IMR-90 (cell line): ENCODE data around the gene FRMD3. TPM values are rescaled to one million over a fixed set of nuclear protein-coding genes. Genes with fewer than 3 reads are reported as not detected.

ENCODE experiments used
- ATAC-seq: fragments of 200-7000 bp; cut with Tn5 transposase; 2 replicates; pipeline ENCODE4 v1.9.1; 2020; ENCODE audit warnings: low read depth, mild to moderate bottlenecking, moderate library complexity
- BruUV-seq: library from RNA; stranded (reverse); fragments of 400-500 nt; replicated peaks from 2 replicates; lab custom pipeline; 2021; lab: Mats Ljungman, UMichigan
- CTCF ChIA-PET: fragments of 300-600 bp; formaldehyde crosslinking; extraction: SDS; loops from one replicate; lab custom pipeline; 2021; ENCODE audit warnings: antibody characterized with exemption; lab: Yijun Ruan, JAX
- POLR2A ChIA-PET: fragments of 300-600 bp; sonication (Branson Sonifier 250); formaldehyde crosslinking; loops from one replicate; lab custom pipeline; 2022; ENCODE audit warnings: antibody characterized with exemption; ENCODE audit not compliant: unreplicated experiment; lab: Charles Lee
- DNase-seq: peaks from one replicate; pipeline ENCODE4 v3.0.0; 2013
- H2AFZ ChIP-seq: replicated peaks from 2 replicates; pipeline ENCODE3; 2013; ENCODE audit warnings: low read length, mild to moderate bottlenecking; ENCODE audit not compliant: poor library complexity
- H2AK5ac ChIP-seq: 2 replicates; pipeline ENCODE4 v1.6.1; 2013; ENCODE audit warnings: low read depth, low read length, inconsistent platforms
- H2AK9ac ChIP-seq: replicated peaks from 2 replicates; pipeline ENCODE3; 2013; ENCODE audit warnings: mild to moderate bottlenecking, low read depth, low read length, moderate library complexity; ENCODE audit not compliant: poor library complexity
- H2BK120ac ChIP-seq: 2 replicates; pipeline ENCODE4 v1.6.1; 2013; ENCODE audit warnings: low read depth, low read length, inconsistent platforms
- H2BK15ac ChIP-seq: 3 replicates; pipeline ENCODE4 v1.6.1; 2013; ENCODE audit warnings: low read depth, low read length, inconsistent platforms
- H2BK20ac ChIP-seq: 2 replicates; pipeline ENCODE4 v1.6.1; 2013; ENCODE audit warnings: low read depth, mild to moderate bottlenecking, inconsistent platforms, low read length, moderate library complexity
- H2BK5ac ChIP-seq: 2 replicates; pipeline ENCODE4 v1.6.1; 2013; ENCODE audit warnings: mild to moderate bottlenecking, low read depth, low read length, inconsistent platforms; ENCODE audit not compliant: poor library complexity, severe bottlenecking
- H3K14ac ChIP-seq: replicated peaks from 2 replicates; pipeline ENCODE4 v1.6.1; 2013; ENCODE audit warnings: low read depth, low read length, inconsistent platforms
- H3K18ac ChIP-seq: 2 replicates; pipeline ENCODE4 v1.6.1; 2013; ENCODE audit warnings: low read depth, low read length, control low read depth
- H3K23ac ChIP-seq: 2 replicates; pipeline ENCODE4 v1.6.1; 2013; ENCODE audit warnings: low read depth, low read length, inconsistent platforms
- H3K27ac ChIP-seq: 2 replicates; pipeline ENCODE4 v1.5.1; 2013; ENCODE audit warnings: mild to moderate bottlenecking, control low read depth, low read length; ENCODE audit not compliant: insufficient read depth
- H3K27me3 ChIP-seq: 2 replicates; pipeline ENCODE4 v1.6.1; 2013; ENCODE audit warnings: low read length; ENCODE audit not compliant: control insufficient read depth, insufficient read depth
- H3K36me3 ChIP-seq: 2 replicates; pipeline ENCODE4 v1.6.1; 2013; ENCODE audit warnings: low read length, mixed read lengths; ENCODE audit not compliant: control insufficient read depth, insufficient read depth
- H3K4ac ChIP-seq: 2 replicates; pipeline ENCODE4 v1.6.1; 2013; ENCODE audit warnings: low read depth, low read length, inconsistent platforms
- H3K4me1 ChIP-seq: 2 replicates; pipeline ENCODE4 v1.6.1; 2013; ENCODE audit warnings: low read length, mixed read lengths; ENCODE audit not compliant: control insufficient read depth, insufficient read depth
- H3K4me2 ChIP-seq: 2 replicates; pipeline ENCODE4 v1.6.1; 2013; ENCODE audit warnings: low read depth, mild to moderate bottlenecking, control low read depth, low read length, moderate library complexity
- H3K4me3 ChIP-seq: 2 replicates; pipeline ENCODE4 v1.5.1; 2013; ENCODE audit warnings: low read depth, mild to moderate bottlenecking, control low read depth, low read length, moderate library complexity; ENCODE audit not compliant: insufficient read depth
- H3K56ac ChIP-seq: 2 replicates; pipeline ENCODE4 v1.6.1; 2013; ENCODE audit warnings: low read length, inconsistent platforms; ENCODE audit not compliant: insufficient read depth; ENCODE audit errors: extremely low read depth
- H3K79me1 ChIP-seq, 2 experiments: 2 replicates each; pipeline ENCODE4 v1.6.1; 2013; ENCODE audit warnings: low read length in 2 of 2, inconsistent platforms in 1 of 2, low read depth in 1 of 2
- H3K9ac ChIP-seq: 2 replicates; pipeline ENCODE4 v1.6.1; 2013; ENCODE audit warnings: low read depth, low read length, control low read depth
- H3K9me1 ChIP-seq: 2 replicates; pipeline ENCODE4 v1.6.1; 2013; ENCODE audit warnings: low read length, inconsistent platforms; ENCODE audit not compliant: insufficient read depth
- H3K9me3 ChIP-seq: 2 replicates; pipeline ENCODE4 v1.6.1; 2013; ENCODE audit warnings: low read length; ENCODE audit not compliant: control insufficient read depth, insufficient read depth
- H4K20me1 ChIP-seq: 2 replicates; pipeline ENCODE4 v1.6.1; 2013; ENCODE audit warnings: low read length, inconsistent platforms; ENCODE audit not compliant: insufficient read depth
- H4K5ac ChIP-seq: 2 replicates; pipeline ENCODE4 v1.6.1; 2013; ENCODE audit warnings: mild to moderate bottlenecking, low read depth, low read length, control low read depth
- H4K8ac ChIP-seq, 2 experiments: 2 replicates each; pipeline ENCODE4 v1.6.1; 2013; ENCODE audit warnings: low read depth in 2 of 2, low read length in 2 of 2, control low read depth in 1 of 2, inconsistent platforms in 1 of 2
- H4K91ac ChIP-seq: 2 replicates; pipeline ENCODE4 v1.6.1; 2013; ENCODE audit warnings: low read depth, low read length, inconsistent platforms; ENCODE audit not compliant: insufficient read depth
- BHLHE40 ChIP-seq: fragments of 150-350 bp; IDR thresholded peaks from 2 replicates; pipeline ENCODE4 v1.6.1; 2016; ENCODE audit warnings: mild to moderate bottlenecking, low read depth, low read length
- CEBPB ChIP-seq: IDR thresholded peaks from 2 replicates; pipeline ENCODE4 v1.6.1; 2012; ENCODE audit warnings: low read depth, low read length, improper control_type of control experiment
- CHD1 ChIP-seq: IDR thresholded peaks from 2 replicates; pipeline ENCODE4 v1.6.1; 2012; ENCODE audit warnings: low read depth, low read length, improper control_type of control experiment
- CTCF ChIP-seq: conservative IDR thresholded peaks from 2 replicates; pipeline ENCODE4 v1.5.1; 2012; ENCODE audit warnings: mild to moderate bottlenecking, low read depth, low read length, improper control_type of control experiment
- ELK1 ChIP-seq: fragments of 150-350 bp; IDR thresholded peaks from 2 replicates; pipeline ENCODE4 v1.6.1; 2016; ENCODE audit warnings: low read depth, mild to moderate bottlenecking, low read length, moderate library complexity, borderline replicate concordance
- FOS ChIP-seq: fragments of 150-350 bp; IDR thresholded peaks from 2 replicates; pipeline ENCODE4 v1.6.1; 2016; ENCODE audit warnings: low read depth, low read length
- MAFK ChIP-seq: IDR thresholded peaks from 2 replicates; pipeline ENCODE4 v1.6.1; 2012; ENCODE audit warnings: low read depth, low read length, improper control_type of control experiment
- MAZ ChIP-seq: IDR thresholded peaks from 2 replicates; pipeline ENCODE4 v1.6.1; 2012; ENCODE audit warnings: low read depth, mild to moderate bottlenecking, low read length, improper control_type of control experiment, moderate library complexity, borderline replicate concordance
- MXI1 ChIP-seq: IDR thresholded peaks from 2 replicates; pipeline ENCODE4 v1.6.1; 2012; ENCODE audit warnings: low read depth, mild to moderate bottlenecking, low read length, moderate library complexity, borderline replicate concordance
- NFE2L2 ChIP-seq: fragments of 150-350 bp; IDR thresholded peaks from 2 replicates; pipeline ENCODE4 v1.6.1; 2016; ENCODE audit warnings: low read depth, mild to moderate bottlenecking, low read length
- POLR2A ChIP-seq: IDR thresholded peaks from 2 replicates; pipeline ENCODE4 v1.6.1; 2012; ENCODE audit warnings: mild to moderate bottlenecking, low read depth, low read length
- RAD21 ChIP-seq: IDR thresholded peaks from 2 replicates; pipeline ENCODE4 v1.6.1; 2012; ENCODE audit warnings: low read length, improper control_type of control experiment
- RCOR1 ChIP-seq: IDR thresholded peaks from 2 replicates; pipeline ENCODE4 v1.6.1; 2012; ENCODE audit warnings: mild to moderate bottlenecking, low read length, improper control_type of control experiment; ENCODE audit not compliant: insufficient replicate concordance
- RFX5 ChIP-seq: IDR thresholded peaks from 2 replicates; pipeline ENCODE4 v1.8.0; 2012; ENCODE audit warnings: low read depth, mild to moderate bottlenecking, low read length, moderate library complexity
- SMC3 ChIP-seq: fragments of 150-350 bp; IDR thresholded peaks from 2 replicates; pipeline ENCODE4 v1.6.1; 2016; ENCODE audit warnings: low read depth, mild to moderate bottlenecking, antibody characterized with exemption, low read length, moderate library complexity
- USF2 ChIP-seq: fragments of 150-350 bp; IDR thresholded peaks from 2 replicates; pipeline ENCODE4 v1.6.1; 2017; ENCODE audit warnings: mild to moderate bottlenecking, antibody characterized with exemption, low read length, low read depth
- WGBS, 2 experiments: methylation state at CpG; one replicate each; pipeline versions ENCODE4 v1.1.5 to v1.1.7; 2013; ENCODE audit warnings: missing lambda C conversion rate in 2 of 2; ENCODE audit not compliant: insufficient read length in 1 of 2; ENCODE audit errors: extremely low coverage in 2 of 2; 5-methylcytosine and 5-hydroxymethylcytosine counted together
- dilution Hi-C: fragments of 300-500 bp; cut with HindIII; formaldehyde crosslinking; loops from one replicate; pipeline ENCODE4 v1.14.3; 2018; ENCODE audit warnings: low sequenced_read_pairs; ENCODE audit not compliant: unreplicated experiment
- in situ Hi-C: fragments of 300-500 bp; cut with MboI; formaldehyde crosslinking; loops from 3 replicates; pipeline ENCODE4 v1.14.3; 2019; ENCODE audit warnings: low sequenced_read_pairs, inconsistent platforms, mixed read lengths
- intact Hi-C: fragments of 100-400 bp; cut with micrococcal nuclease; formaldehyde crosslinking; loops from 2 replicates; pipeline ENCODE4 v1.10.0; 2022
- polyA plus RNA-seq, 3 experiments: library from polyadenylated mRNA; depleted of rRNA; stranded (reverse); fragments of >200 nt; gene quantifications; 2 replicates each; pipeline ENCODE4 v1.2.3, GENCODE V29; 2012; ENCODE audit warnings: low replicate concordance in 1 of 3
- total RNA-seq: library from RNA; depleted of rRNA; stranded (reverse); fragments of >200 nt; gene quantifications from 2 replicates; pipeline ENCODE4 v1.2.3, GENCODE V29; 2012

FRMD3 gene
- total and polyA plus RNA-seq, 2 of the 4 experiments (the other 2 are of a cell fraction), result 0.02 to 0.18 TPM

GRCh38 chr9:83560169-83560826 is 22.1 kb upstream of the FRMD3 start:
- intact Hi-C loops (no loop called here), in situ Hi-C loops (no loop called here), dilution Hi-C loops (no loop called here)
- no peak overlapping the region for H4K8ac ChIP-seq
- WGBS, 2 experiments, result 58% methylated on average over 2 of the region's 7 CpGs; no CpG with 5 or more reads in 1 of the 2 experiments
- H4K20me1 ChIP-seq, result no peaks in the 10 kb centered on the region
- H3K9me3 ChIP-seq, result no peaks in the 10 kb centered on the region; the same call in 1 of the 2 replicates
- ChIA-PET CTCF (no interaction called here), POLR2A (no interaction called here)
- no peak overlapping the region for H2AK9ac ChIP-seq
- no peak overlapping the region for H3K4ac ChIP-seq
- H2BK20ac ChIP-seq, result no peak overlapping the region
- no peaks in the 10 kb centered on the region; the same call in 1 of the 2 replicates for H3K9me1 ChIP-seq
- no peak overlapping the region for H4K5ac ChIP-seq
- no peak overlapping the region for H3K27ac ChIP-seq
- no peak overlapping the region for H4K91ac ChIP-seq
- no peak overlapping the region for H3K4me3 ChIP-seq
- TF ChIP-seq SMC3 (no peak), RFX5 (no peak), MAZ (no peak), ELK1 (no peak), NFE2L2 (no peak), MAFK (no peak), USF2 (no peak), RCOR1 (no peak), MXI1 (no peak), CHD1 (no peak), RAD21 (no peak), CTCF (no peak), POLR2A (no peak), BHLHE40 (no peak), FOS (no peak), CEBPB (no peak)
- no peaks in the 10 kb centered on the region for H3K4me1 ChIP-seq
- H2BK5ac ChIP-seq, result no peak overlapping the region
- H2BK120ac ChIP-seq, result no peak overlapping the region
- H3K4me2 ChIP-seq, result no peak overlapping the region
- BruUV-seq, result no TSS peak
- no peak overlapping the region for H3K18ac ChIP-seq
- no peak overlapping the region for H2BK15ac ChIP-seq
- no peak overlapping the region for H3K14ac ChIP-seq
- no peak overlapping the region for H2AK5ac ChIP-seq
- ATAC-seq, result no peak
- no peaks in the 10 kb centered on the region for H3K27me3 ChIP-seq
- H3K9ac ChIP-seq, result no peak overlapping the region
- no peaks in the 10 kb centered on the region for H3K36me3 ChIP-seq
- H3K56ac ChIP-seq, result no peak overlapping the region
- no peak overlapping the region for H3K23ac ChIP-seq
- H2AFZ ChIP-seq, result no peak overlapping the region
- DNase-seq, result no peak
- no peaks in the 10 kb centered on the region for H3K79me1 ChIP-seq
